Keratinocyte (primary cell): ENCODE results near the gene ZSWIM6. TPM values are rescaled to one million over a fixed set of nuclear protein-coding genes. Genes with fewer than 3 reads are reported as not detected.

Source experiments
- DNase-seq: peaks from one replicate; pipeline ENCODE4 v3.0.0-alpha.2; 2011; ENCODE audit warnings: low read depth, missing footprints, low spot score
- FAIRE-seq: peaks from 2 replicates; lab custom pipeline; 2011; peaks lifted over from hg19 to GRCh38; lab: Jason Lieb, UNC
- H2AFZ ChIP-seq: 2 replicates; pipeline ENCODE4 v1.6.0; 2012; ENCODE audit warnings: low read length, control low read depth, inconsistent platforms; ENCODE audit not compliant: control insufficient read depth
- H3K27ac ChIP-seq: 2 replicates; pipeline ENCODE4 v1.5.1; 2011; ENCODE audit warnings: low read length; ENCODE audit not compliant: control insufficient read depth, insufficient read depth
- H3K27me3 ChIP-seq: 3 replicates; pipeline ENCODE4 v1.6.0; 2011; ENCODE audit warnings: low read length; ENCODE audit not compliant: control insufficient read depth, insufficient read depth; ENCODE audit errors: extremely low read depth
- H3K36me3 ChIP-seq, 2 experiments: 2 replicates in 1 of 2; 3 replicates in 1 of 2; pipeline ENCODE4 v1.5.1; 2011; ENCODE audit warnings: low read length in 2 of 2, mild to moderate bottlenecking in 1 of 2; ENCODE audit not compliant: control insufficient read depth in 2 of 2, insufficient read depth in 2 of 2; ENCODE audit errors: extremely low read depth in 1 of 2
- H3K4me1 ChIP-seq: 3 replicates; pipeline ENCODE4 v1.5.1; 2011; ENCODE audit warnings: low read length; ENCODE audit not compliant: control insufficient read depth, insufficient read depth; ENCODE audit errors: extremely low read depth
- H3K4me2 ChIP-seq: 3 replicates; pipeline ENCODE4 v1.6.0; 2011; ENCODE audit warnings: low read depth, low read length; ENCODE audit not compliant: control insufficient read depth, insufficient read depth; ENCODE audit errors: extremely low read depth
- H3K4me3 ChIP-seq, 3 experiments: fragments of 200-600 bp in 1 of 3; sonication (generic) in 1 of 3; 2 replicates in 2 of 3; 3 replicates in 1 of 3; pipeline ENCODE4 v1.5.1; 2011 to 2016; ENCODE audit warnings: low read length in 3 of 3, mild to moderate bottlenecking in 3 of 3, control low read depth in 2 of 3, inconsistent platforms in 1 of 3, low read depth in 1 of 3, mixed read lengths in 1 of 3, mixed run types in 1 of 3, moderate library complexity in 1 of 3; ENCODE audit not compliant: control insufficient read depth in 2 of 3, insufficient read depth in 2 of 3; ENCODE audit errors: extremely low read depth in 1 of 3
- H3K79me2 ChIP-seq: 2 replicates; pipeline ENCODE4 v1.6.0; 2012; ENCODE audit warnings: low read length; ENCODE audit not compliant: control insufficient read depth, insufficient read depth
- H3K9ac ChIP-seq: 3 replicates; pipeline ENCODE4 v1.6.0; 2011; ENCODE audit warnings: low read length; ENCODE audit not compliant: control insufficient read depth, insufficient read depth; ENCODE audit errors: extremely low read depth
- H3K9me1 ChIP-seq: 3 replicates; pipeline ENCODE4 v1.6.0; 2011; ENCODE audit warnings: low read length; ENCODE audit not compliant: control insufficient read depth, insufficient read depth; ENCODE audit errors: extremely low read depth
- H3K9me3 ChIP-seq: 2 replicates; pipeline ENCODE4 v1.5.1; 2012; ENCODE audit warnings: low read depth, low read length; ENCODE audit not compliant: control insufficient read depth
- H4K20me1 ChIP-seq: 3 replicates; pipeline ENCODE4 v1.6.0; 2011; ENCODE audit warnings: low read length; ENCODE audit not compliant: control insufficient read depth, insufficient read depth; ENCODE audit errors: extremely low read depth
- EZH2 ChIP-seq: IDR thresholded peaks from one replicate; pipeline ENCODE4 v1.6.1; 2012; ENCODE audit warnings: inconsistent platforms, mild to moderate bottlenecking, low read length, moderate library complexity
- dilution Hi-C: fragments of 300-500 bp; cut with MboI; formaldehyde crosslinking; loops from one replicate; pipeline ENCODE4 v1.7.0; 2020; ENCODE audit warnings: low sequenced_read_pairs; ENCODE audit not compliant: extremely low pct_ligation_motif_present
- polyA plus RNA-seq, 5 experiments: library from polyadenylated mRNA; depleted of rRNA in 3 of 5; stranded (reverse) in 3 of 5; stranded (forward) in 1 of 5; unstranded in 1 of 5; fragments of >200 nt; gene quantifications; 1 replicate in 1 of 5; 2 replicates in 3 of 5; 3 replicates in 1 of 5; pipeline versions ENCODE4 v1.2.1 to v1.2.3, GENCODE V29; 2011 to 2012; ENCODE audit warnings: missing spikeins in 2 of 5, low read depth in 1 of 5, low replicate concordance in 1 of 5
- TF ChIP-seq, protein P1 (sequence below), 3 experiments: IDR thresholded peaks in 1 of 3; conservative IDR thresholded peaks in 1 of 3; optimal IDR thresholded peaks in 1 of 3; 2 replicates in 2 of 3; 3 replicates in 1 of 3; pipeline versions ENCODE3 to v1.5.1; 2011; ENCODE audit warnings: low read length in 3 of 3, mild to moderate bottlenecking in 3 of 3, moderate library complexity in 2 of 3, control low read depth in 1 of 3, inconsistent platforms in 1 of 3; ENCODE audit not compliant: insufficient read depth in 2 of 3; ENCODE audit errors: extremely low read depth in 1 of 3

ZSWIM6 gene
- polyA plus RNA-seq, 1 donor (not counting 4 experiments of a cell fraction or from before 2014, with no cell fraction given): 9.9 TPM

DNA sequence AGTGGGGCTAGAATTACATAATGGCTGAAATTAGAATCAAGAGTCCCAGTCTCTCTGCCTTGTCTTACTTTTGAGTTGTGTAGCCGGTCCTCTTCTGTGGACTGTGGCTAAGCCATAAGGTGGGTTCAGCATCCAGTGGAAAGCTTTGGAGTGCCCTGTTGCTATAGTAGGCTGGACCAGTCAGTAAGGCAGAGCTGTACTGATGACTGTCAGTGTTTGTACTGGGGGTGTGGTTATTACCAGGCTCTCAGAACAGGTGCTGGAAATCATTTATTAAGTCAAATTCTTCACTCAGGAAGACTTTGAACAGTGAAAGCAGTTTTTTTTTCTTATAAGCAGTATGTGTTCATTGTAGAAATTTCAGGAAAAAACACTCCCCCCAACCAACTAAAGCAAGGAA lies 129.4 kb downstream of the ZSWIM6 start:
- Histone ChIP-seq H3K4me3 (no peak overlapping the region), H4K20me1 (no peaks in the 10 kb centered on the region), H3K4me1 (no peaks in the 10 kb centered on the region), H3K9ac (no peak overlapping the region), H3K27me3 (no peaks in the 10 kb centered on the region), H3K9me3 (no peaks in the 10 kb centered on the region), H3K36me3 (no peaks in the 10 kb centered on the region), H3K9me1 (no peaks in the 10 kb centered on the region), H3K79me2 (peaks cover 31% of the 10 kb centered on the region), H3K4me2 (no peak overlapping the region), H2AFZ (no peak overlapping the region), H3K27ac (no peak overlapping the region)
- dilution Hi-C loops: no loop called here
- DNase-seq (no peak), FAIRE-seq (no peak)
- TF ChIP-seq, protein P1, sequence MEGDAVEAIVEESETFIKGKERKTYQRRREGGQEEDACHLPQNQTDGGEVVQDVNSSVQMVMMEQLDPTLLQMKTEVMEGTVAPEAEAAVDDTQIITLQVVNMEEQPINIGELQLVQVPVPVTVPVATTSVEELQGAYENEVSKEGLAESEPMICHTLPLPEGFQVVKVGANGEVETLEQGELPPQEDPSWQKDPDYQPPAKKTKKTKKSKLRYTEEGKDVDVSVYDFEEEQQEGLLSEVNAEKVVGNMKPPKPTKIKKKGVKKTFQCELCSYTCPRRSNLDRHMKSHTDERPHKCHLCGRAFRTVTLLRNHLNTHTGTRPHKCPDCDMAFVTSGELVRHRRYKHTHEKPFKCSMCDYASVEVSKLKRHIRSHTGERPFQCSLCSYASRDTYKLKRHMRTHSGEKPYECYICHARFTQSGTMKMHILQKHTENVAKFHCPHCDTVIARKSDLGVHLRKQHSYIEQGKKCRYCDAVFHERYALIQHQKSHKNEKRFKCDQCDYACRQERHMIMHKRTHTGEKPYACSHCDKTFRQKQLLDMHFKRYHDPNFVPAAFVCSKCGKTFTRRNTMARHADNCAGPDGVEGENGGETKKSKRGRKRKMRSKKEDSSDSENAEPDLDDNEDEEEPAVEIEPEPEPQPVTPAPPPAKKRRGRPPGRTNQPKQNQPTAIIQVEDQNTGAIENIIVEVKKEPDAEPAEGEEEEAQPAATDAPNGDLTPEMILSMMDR (optimal IDR thresholded peaks at IDR 0.05 in 1 of 3, IDR thresholded peaks at IDR 0.05 in 1 of 3, conservative IDR thresholded peaks at IDR 0.05 in 1 of 3; ENCODE audit: extremely low read depth in 1 of 3, insufficient read depth in 2 of 3, low read length in 3 of 3): no peak
- no peak for TF ChIP-seq EZH2

DNA sequence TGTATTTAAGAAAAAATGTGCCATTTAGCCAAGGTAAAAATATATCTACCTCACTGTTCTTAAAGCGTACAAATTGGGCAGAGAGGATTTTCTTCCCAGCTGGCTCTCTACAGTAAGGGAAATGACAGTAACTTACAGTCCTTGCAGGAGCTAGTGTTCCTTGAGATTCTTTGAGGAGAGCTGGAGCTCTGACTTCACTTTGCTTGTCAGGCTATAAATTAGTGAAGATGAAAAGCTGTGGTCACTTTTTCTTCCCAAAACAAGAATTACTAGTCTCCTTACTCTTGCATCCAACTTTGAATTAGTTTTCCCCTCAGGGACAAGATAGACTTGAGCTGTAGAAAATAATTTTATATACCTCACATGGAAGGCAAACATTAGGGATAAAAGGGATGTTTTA lies 129.9 kb downstream of the ZSWIM6 start:
- dilution Hi-C loops: no loop called here
- TF ChIP-seq, protein P1 (optimal IDR thresholded peaks at IDR 0.05 in 1 of 3, IDR thresholded peaks at IDR 0.05 in 1 of 3, conservative IDR thresholded peaks at IDR 0.05 in 1 of 3; ENCODE audit: extremely low read depth in 1 of 3, insufficient read depth in 2 of 3, low read length in 3 of 3): no peak
- TF ChIP-seq EZH2: no peak
- Histone ChIP-seq H3K4me3 (no peak overlapping the region), H3K9me3 (no peaks in the 10 kb centered on the region), H3K4me2 (no peak overlapping the region), H3K9me1 (no peaks in the 10 kb centered on the region), H2AFZ (no peak overlapping the region), H3K4me1 (no peaks in the 10 kb centered on the region), H3K36me3 (no peaks in the 10 kb centered on the region), H4K20me1 (no peaks in the 10 kb centered on the region), H3K27me3 (no peaks in the 10 kb centered on the region), H3K27ac (no peak overlapping the region), H3K9ac (no peak overlapping the region), H3K79me2 (peaks cover 29% of the 10 kb centered on the region)
- FAIRE-seq (no peak), DNase-seq (no peak)
